Epithelial cell of proximal tubule (primary cell): ENCODE results near the gene RASA3. TPM values are rescaled to one million over a fixed set of nuclear protein-coding genes. Genes with fewer than 3 reads are reported as not detected.

Source experiments
- DNase-seq: peaks from one replicate; pipeline ENCODE4 v3.0.0-alpha.2; 2011; ENCODE audit warnings: low read depth
- H3K4me3 ChIP-seq: 2 replicates; pipeline ENCODE4 v1.5.1; 2011; ENCODE audit warnings: low read depth, mild to moderate bottlenecking, low read length
- total RNA-seq: library from RNA; depleted of rRNA; stranded (reverse); fragments of >200 nt; gene quantifications from 2 replicates; pipeline ENCODE4 v1.2.3, GENCODE V29; 2015
- TF ChIP-seq, protein P1 (sequence below): conservative IDR thresholded peaks from 2 replicates; pipeline ENCODE4 v1.5.1; 2012; ENCODE audit warnings: low read depth, mild to moderate bottlenecking, low read length

Gene RASA3
- total RNA-seq, 1 donor from 2014 or later, result 25.7 TPM

DNA sequence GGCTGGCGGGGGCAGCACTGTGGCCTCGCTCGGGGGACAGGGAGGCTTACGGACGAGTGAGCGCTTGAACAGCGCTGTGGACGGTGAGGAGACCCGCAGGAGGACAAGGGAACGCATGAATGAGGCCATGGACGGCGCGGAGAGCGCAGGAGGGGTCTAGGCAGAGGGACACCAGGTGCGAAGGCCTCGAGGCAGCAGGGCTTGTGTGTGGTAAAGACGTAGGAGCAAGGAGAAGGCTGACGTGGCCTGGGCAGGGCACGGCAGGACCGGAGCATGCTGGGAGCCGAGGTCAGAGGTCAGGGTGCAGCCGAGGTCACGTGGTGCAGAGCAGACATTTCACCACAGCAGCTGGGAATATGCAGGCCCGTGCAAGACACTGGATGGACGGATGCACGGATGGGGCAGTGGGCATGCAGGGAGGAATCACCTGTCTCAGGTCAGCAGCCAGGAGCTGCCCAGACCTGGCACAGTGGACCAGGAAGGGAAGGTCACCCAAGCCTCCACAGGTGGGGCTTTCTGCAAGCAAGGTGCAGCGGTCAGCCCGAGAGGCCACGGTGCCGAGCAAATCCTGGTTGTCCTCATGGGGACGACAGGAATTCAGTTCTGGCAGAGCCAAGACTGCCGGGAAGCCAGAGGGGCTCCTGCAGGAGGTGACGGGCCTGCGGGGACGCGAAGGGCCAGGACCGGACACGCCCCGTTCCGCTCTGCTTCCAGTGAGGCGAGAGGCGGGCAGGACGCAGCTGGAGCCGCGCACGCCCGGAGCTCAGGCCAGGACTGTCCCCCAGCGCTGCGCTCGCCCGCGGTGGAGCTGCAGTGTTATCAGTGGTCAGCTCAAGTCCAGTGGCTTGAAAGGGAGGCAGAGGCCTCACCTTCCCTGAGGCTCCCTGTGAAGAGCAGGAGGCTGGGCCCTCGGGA is 72.2 kb downstream of the RASA3 start:
- TF ChIP-seq, protein P1, sequence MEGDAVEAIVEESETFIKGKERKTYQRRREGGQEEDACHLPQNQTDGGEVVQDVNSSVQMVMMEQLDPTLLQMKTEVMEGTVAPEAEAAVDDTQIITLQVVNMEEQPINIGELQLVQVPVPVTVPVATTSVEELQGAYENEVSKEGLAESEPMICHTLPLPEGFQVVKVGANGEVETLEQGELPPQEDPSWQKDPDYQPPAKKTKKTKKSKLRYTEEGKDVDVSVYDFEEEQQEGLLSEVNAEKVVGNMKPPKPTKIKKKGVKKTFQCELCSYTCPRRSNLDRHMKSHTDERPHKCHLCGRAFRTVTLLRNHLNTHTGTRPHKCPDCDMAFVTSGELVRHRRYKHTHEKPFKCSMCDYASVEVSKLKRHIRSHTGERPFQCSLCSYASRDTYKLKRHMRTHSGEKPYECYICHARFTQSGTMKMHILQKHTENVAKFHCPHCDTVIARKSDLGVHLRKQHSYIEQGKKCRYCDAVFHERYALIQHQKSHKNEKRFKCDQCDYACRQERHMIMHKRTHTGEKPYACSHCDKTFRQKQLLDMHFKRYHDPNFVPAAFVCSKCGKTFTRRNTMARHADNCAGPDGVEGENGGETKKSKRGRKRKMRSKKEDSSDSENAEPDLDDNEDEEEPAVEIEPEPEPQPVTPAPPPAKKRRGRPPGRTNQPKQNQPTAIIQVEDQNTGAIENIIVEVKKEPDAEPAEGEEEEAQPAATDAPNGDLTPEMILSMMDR, result no peak
- no peak for DNase-seq
- H3K4me3 ChIP-seq, result no peak overlapping the region

DNA sequence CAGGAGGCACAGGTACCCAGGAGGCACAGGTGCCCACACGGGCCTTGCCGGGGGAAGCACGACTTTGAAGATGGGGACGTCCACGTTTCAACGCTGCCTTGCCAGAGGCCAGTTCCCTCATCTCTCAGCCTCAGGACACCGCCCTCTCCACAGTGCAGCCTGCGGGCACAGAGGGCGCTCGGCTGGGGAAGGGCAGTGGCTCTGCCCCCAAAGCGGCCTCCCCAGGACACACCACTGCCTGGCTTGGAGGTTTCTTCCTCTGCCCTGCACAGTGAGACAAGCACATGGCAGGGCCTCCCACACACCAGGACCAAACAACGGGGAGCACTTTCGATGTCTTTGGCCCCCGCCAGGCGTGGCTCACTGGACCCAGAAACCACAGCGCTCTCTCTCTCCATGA is 73.0 kb downstream of the RASA3 start:
- TF ChIP-seq, protein P1, result no peak
- no peak for DNase-seq
- H3K4me3 ChIP-seq, result no peak overlapping the region

DNA sequence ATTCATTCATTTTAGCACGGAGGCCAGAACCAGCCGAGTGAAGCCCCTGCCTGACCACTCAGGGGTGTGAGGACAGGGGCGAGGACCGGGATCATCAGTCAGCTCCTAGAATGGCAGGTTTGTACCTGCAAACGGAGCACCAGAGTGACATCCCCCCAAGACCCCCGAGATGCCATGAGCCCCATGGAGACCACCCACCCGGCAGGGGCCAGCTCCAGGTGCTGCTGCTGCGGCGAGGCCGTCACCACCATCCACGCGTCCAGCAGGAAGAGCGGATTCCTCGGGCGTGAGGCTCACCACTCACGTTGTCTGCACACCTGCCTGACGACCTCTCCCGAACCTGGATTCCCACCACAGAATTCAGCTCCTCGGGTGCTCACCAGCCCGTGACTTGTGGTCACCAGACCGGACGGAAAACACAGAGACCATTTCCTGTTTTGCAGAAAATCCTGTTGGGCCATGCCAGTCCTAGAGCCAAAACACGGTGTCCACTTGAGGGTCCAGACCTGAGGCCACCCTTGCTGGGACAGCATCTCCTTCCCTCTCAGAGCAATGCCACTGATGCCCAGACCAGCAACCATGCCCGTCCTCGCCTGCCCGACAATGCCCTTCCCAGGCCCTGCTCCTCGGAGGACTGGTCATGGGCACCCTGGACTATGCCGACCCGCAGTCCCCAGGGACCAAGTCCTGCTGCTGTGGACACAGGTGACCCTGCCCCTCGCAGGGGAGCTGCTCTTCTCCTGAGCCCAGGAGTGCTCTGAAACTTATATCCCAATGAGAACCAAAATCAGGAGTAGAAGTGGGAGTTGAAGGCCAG is 74.2 kb downstream of the RASA3 start:
- H3K4me3 ChIP-seq, result no peak overlapping the region
- DNase-seq, result no peak
- TF ChIP-seq, protein P1, result no peak

DNA sequence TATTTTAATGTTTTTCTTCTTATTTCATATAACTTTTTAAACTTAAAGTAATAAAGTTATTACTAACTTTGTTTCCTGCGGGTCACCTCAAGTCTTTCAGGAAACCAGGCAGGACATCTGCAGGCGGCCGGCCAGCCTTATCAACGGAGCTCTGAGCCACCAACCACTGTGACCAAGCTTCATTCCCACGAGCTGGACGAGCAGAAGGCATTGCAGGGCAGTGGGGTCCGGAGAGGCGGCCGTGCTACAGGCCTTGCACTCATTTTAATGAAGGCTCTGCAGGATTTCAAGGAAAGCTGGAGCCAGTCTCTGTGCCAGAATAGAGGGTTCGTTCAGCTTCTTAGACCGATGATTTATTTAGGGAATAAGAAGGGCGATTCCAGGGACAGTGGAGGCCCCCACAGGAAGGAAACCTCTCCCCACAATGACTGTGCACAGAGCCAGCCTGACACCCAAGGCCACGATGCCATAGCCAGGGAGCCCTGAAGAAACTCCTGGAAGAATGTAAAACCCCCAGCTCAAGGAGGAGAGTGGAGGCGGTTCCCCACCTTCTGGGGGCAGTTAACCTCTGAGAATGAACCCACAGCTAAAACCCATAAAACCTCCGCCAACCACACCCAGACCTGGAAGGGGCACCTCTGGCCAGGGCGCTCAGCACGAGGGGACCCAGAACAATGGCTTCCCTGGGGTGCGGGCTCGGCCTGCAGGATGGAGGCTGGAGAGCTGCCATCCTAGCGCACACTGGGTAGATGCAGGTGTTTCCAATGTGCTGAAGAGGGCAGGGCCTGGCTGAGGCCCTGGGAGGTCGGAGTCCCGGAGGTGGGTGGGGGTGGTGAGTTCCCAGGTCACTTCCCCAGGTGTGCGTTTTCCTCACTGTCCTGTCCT is 75.0 kb downstream of the RASA3 start:
- no peak overlapping the region for H3K4me3 ChIP-seq
- TF ChIP-seq, protein P1, result no peak
- DNase-seq, result no peak

DNA sequence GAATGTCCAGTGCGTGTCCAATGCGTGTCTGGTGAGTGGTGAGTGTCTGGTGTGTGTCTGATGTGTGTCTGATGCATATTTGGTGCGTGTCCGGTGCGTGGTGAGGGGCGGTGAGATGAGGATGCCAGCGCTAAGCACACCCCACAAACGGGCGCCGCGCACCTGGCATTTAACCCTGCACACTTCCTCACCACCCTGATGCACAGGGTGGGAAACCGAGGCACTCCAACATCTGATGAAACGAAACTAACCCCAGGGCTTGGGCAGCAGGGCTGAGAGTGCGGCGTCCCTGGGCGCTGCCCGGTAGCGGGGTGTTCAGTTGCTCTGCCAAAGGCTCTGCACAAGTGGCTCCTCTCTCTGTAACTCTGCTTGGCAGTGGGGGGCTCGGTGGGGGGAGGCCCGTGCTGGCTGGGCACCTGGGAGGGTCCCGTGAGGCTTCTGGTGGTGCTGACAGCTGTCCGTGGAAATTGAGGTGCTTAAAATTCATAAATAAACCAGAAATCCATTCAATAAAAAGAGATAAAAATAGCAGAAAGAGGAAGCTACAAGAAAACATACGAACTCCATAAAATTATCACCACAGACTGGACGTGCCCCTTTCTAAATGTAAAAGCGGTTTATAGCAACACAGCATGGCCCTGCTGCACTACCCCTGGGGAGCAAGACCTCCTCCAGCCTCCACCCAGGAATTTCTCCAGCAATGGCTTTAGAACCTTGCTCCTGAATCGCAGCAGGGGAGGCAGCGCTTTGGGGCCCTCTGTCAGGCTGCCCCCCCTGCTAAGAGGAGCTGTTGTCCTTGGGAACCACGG is 76.0 kb downstream of the RASA3 start:
- DNase-seq, result no peak
- H3K4me3 ChIP-seq, result no peak overlapping the region
- TF ChIP-seq, protein P1, result no peak

DNA sequence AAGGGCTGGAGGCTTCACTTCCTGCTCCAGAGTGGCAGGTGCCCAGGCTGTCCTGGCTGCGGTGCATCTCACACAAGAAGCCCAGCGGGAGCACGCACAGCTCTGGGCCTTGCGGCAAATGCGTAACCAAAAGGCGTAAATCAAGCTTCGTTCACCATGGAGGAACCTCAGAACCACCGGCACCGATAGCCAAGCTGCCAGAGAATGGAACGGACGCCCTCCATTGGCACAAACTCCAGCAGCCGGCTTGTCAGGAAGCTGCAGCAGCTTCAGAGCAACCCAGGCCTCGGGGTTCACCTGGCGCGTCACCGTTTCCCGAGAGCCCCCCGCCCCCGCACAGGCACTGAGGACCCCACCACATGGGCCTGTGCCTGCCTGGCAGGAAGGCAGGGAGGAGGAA is 76.7 kb downstream of the RASA3 start:
- no peak for DNase-seq
- TF ChIP-seq, protein P1, result no peak
- H3K4me3 ChIP-seq, result no peak overlapping the region
